Bronchial epithelial cell (primary cell): ENCODE measurements around the gene OR52I1. TPM values are rescaled to one million over a fixed set of nuclear protein-coding genes. Genes with fewer than 3 reads are reported as not detected.

Experiments used
- DNase-seq: peaks from one replicate; pipeline ENCODE4 v3.0.0-alpha.2; 2010; ENCODE audit warnings: low read depth
- FAIRE-seq: peaks from 2 replicates; lab custom pipeline; 2011; peaks lifted over from hg19 to GRCh38; lab: Jason Lieb, UNC
- H3K27me3 ChIP-seq: 2 replicates; pipeline ENCODE4 v1.5.1; 2011; ENCODE audit warnings: low read length; ENCODE audit not compliant: control insufficient read depth, insufficient read depth
- H3K36me3 ChIP-seq: 2 replicates; pipeline ENCODE4 v1.5.1; 2011; ENCODE audit warnings: low read length; ENCODE audit not compliant: control insufficient read depth, insufficient read depth
- H3K4me3 ChIP-seq: 2 replicates; pipeline ENCODE4 v1.5.1; 2011; ENCODE audit warnings: mild to moderate bottlenecking, low read depth, low read length, control low read depth
- CTCF ChIP-seq: IDR thresholded peaks from 2 replicates; pipeline ENCODE4 v1.5.1; 2011; ENCODE audit warnings: mild to moderate bottlenecking, moderate library complexity, low read length, control low read depth, inconsistent platforms; ENCODE audit not compliant: insufficient read depth, severe bottlenecking
- total RNA-seq: library from RNA; depleted of rRNA; stranded (reverse); fragments of >200 nt; gene quantifications from 2 replicates; pipeline ENCODE4 v1.2.1, GENCODE V29; 2014

Gene OR52I1
- total RNA-seq, 1 donor from 2014 or later = not detected

GRCh38 chr11:4577761-4578160 lies 16.1 kb upstream of the OR52I1 start:
- DNase-seq (peak; percentile 14), FAIRE-seq (no peak)

DNA sequence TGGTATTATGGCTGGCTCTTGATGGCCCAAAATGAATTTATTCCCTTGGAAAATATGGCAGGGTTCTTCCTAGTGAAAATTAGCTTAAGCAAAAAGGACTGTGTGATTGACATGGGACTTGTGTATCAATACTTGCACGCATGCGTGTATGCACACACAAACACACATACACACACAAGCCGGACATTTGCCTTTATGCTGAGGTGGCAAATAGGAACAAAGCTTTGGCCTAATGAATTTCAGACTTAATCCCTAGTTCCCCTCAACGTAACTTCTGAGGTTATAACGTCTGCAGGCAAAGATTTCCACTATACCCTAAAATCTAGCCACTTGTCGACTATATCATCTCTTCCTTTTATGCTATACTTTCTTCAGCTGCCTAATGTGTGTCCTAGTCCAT lies 15.2 kb upstream of the OR52I1 start:
- H3K27me3 ChIP-seq = no peaks in the 10 kb centered on the region
- no peak for TF ChIP-seq CTCF
- FAIRE-seq = no peak
- no peak for DNase-seq
- no peaks in the 10 kb centered on the region for H3K36me3 ChIP-seq
- H3K4me3 ChIP-seq = no peak overlapping the region

More at GRCh38 chr11:4577761-4578160, 16.1 kb upstream of the OR52I1 start:
- no peak for TF ChIP-seq CTCF
- no peaks in the 10 kb centered on the region for H3K36me3 ChIP-seq
- H3K4me3 ChIP-seq = no peak overlapping the region
- no peaks in the 10 kb centered on the region for H3K27me3 ChIP-seq

DNA sequence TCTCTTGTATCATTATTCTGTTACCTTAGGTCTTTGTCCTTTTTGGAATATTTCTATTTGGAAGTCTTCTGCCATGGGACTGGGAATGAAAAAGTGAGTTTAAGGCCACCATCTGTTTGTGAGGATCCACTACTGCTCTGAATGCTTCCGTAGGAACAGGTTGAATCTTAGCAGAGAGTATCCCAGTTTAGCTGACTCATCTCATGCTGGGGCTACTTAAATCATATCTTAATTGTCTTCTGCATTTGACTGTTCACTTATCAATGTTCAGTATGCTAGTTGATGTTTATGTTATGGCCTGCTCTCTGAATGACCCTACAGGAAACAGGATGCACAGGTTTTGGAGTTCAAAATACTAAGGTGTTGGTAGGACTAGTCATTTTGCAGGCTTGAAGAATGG lies 13.7 kb upstream of the OR52I1 start:
- no peaks in the 10 kb centered on the region for H3K36me3 ChIP-seq
- FAIRE-seq = no peak
- no peaks in the 10 kb centered on the region for H3K27me3 ChIP-seq
- no peak for TF ChIP-seq CTCF
- H3K4me3 ChIP-seq = no peak overlapping the region
- no peak for DNase-seq

- FAIRE-seq (no peak), DNase-seq (no peak)
- H3K36me3 ChIP-seq = no peaks in the 10 kb centered on the region
- H3K4me3 ChIP-seq = no peak within 1 kb of the TSS
- no peaks in the 10 kb centered on the region for H3K27me3 ChIP-seq
- TF ChIP-seq CTCF = no peak
Measured at GRCh38 chr11:4581443-4581842, 12.4 kb upstream of the OR52I1 start, which contains the start of gene OR52I2. Gene OR52I2, plus strand, starts transcription at chr11:4581743.

GRCh38 chr11:4589017-4589416 lies 4.8 kb upstream of the OR52I1 start:
- no peak for DNase-seq
- H3K4me3 ChIP-seq = no peak overlapping the region
- H3K27me3 ChIP-seq = no peaks in the 10 kb centered on the region
- no peak for TF ChIP-seq CTCF
- H3K36me3 ChIP-seq = no peaks in the 10 kb centered on the region
- FAIRE-seq = no peak

GRCh38 chr11:4605057-4605456 lies 11.2 kb downstream of the OR52I1 start:
- peaks cover 12% of the 10 kb centered on the region for H3K36me3 ChIP-seq
- H3K27me3 ChIP-seq = no peaks in the 10 kb centered on the region
- FAIRE-seq (no peak), DNase-seq (no peak)
- no peak for TF ChIP-seq CTCF
- no peak overlapping the region for H3K4me3 ChIP-seq
